ENCODE results near the gene RBBP6.

DNA sequence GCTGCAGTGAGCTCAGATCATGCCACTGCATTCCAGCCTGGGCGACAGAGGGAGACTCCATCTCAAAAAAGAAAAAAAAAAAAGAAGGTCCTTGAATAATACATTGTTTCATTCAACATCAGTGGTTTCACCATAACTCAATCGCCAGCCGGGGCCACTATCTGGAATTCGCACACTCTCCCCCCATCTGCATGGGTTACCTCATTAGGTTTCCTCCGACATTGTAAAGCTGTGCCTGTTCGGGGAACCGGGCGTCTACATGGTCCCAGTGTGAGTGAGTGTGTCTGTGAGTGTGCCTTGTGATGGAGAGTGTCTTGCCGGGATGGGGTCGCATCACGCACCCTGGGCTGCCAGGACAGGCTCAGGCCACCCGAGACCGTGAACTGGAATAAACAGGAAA is 16.6 kb upstream of the RBBP6 start:
- TF ChIP-seq, protein P1, sequence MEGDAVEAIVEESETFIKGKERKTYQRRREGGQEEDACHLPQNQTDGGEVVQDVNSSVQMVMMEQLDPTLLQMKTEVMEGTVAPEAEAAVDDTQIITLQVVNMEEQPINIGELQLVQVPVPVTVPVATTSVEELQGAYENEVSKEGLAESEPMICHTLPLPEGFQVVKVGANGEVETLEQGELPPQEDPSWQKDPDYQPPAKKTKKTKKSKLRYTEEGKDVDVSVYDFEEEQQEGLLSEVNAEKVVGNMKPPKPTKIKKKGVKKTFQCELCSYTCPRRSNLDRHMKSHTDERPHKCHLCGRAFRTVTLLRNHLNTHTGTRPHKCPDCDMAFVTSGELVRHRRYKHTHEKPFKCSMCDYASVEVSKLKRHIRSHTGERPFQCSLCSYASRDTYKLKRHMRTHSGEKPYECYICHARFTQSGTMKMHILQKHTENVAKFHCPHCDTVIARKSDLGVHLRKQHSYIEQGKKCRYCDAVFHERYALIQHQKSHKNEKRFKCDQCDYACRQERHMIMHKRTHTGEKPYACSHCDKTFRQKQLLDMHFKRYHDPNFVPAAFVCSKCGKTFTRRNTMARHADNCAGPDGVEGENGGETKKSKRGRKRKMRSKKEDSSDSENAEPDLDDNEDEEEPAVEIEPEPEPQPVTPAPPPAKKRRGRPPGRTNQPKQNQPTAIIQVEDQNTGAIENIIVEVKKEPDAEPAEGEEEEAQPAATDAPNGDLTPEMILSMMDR (IDR thresholded peaks at IDR 0.05), result no peak
- TF ChIP-seq POLR2AphosphoS5 (IDR thresholded peaks at IDR 0.05) (no peak), POLR2A (IDR thresholded peaks at IDR 0.05) (no peak)
